PC-3 (cell line): Measurements from ENCODE around the gene TSEN2. TPM values are rescaled to one million over a fixed set of nuclear protein-coding genes. Genes with fewer than 3 reads are reported as not detected.
A peak's percentile ranks its signal among the peaks of the same experiment; 100 is the strongest.

Experiments used
- ATAC-seq: fragments of 200-7000 bp; cut with Tn5 transposase; 2 replicates; pipeline ENCODE4 v1.9.1; 2020; ENCODE audit warnings: mild to moderate bottlenecking, moderate library complexity
- BruUV-seq: library from RNA; stranded (reverse); fragments of 400-500 nt; replicated peaks from 2 replicates; lab custom pipeline; 2021; lab: Mats Ljungman, UMichigan
- CTCF ChIA-PET: fragments of 300-600 bp; sonication (Branson Sonifier 250); formaldehyde crosslinking; loops from one replicate; lab custom pipeline; 2022; ENCODE audit warnings: antibody characterized with exemption; lab: Charles Lee
- POLR2A ChIA-PET: fragments of 300-600 bp; sonication (Branson Sonifier 250); formaldehyde crosslinking; loops from one replicate; lab custom pipeline; 2022; ENCODE audit warnings: antibody characterized with exemption; ENCODE audit not compliant: unreplicated experiment; lab: Charles Lee
- DNase-seq: peaks from one replicate; pipeline ENCODE4 v3.0.0-alpha.2; 2015
- H2AFZ ChIP-seq: fragments of 300-600 bp; sonication (generic); 2 replicates; pipeline ENCODE4 v1.6.0; 2016; ENCODE audit warnings: antibody characterized with exemption, low read length
- H3F3A ChIP-seq: fragments of 300-600 bp; sonication (generic); one replicate; pipeline ENCODE4 v1.6.0; 2017; ENCODE audit warnings: antibody characterized with exemption, low read length, control low read depth, mild to moderate bottlenecking; ENCODE audit not compliant: unreplicated experiment
- H3K27ac ChIP-seq: fragments of 300-600 bp; sonication (generic); 2 replicates; pipeline ENCODE4 v1.5.1; 2016; ENCODE audit warnings: mild to moderate bottlenecking, low read length
- H3K27me3 ChIP-seq: fragments of 300-600 bp; sonication (generic); 2 replicates; pipeline ENCODE4 v1.6.1; 2016; ENCODE audit warnings: low read length, mixed read lengths
- H3K36me3 ChIP-seq: fragments of 300-600 bp; sonication (generic); 2 replicates; pipeline ENCODE4 v1.6.1; 2016; ENCODE audit warnings: low read depth, mixed run types, low read length, mixed read lengths
- H3K4me1 ChIP-seq: fragments of 300-600 bp; sonication (generic); 2 replicates; pipeline ENCODE4 v1.5.1; 2016; ENCODE audit warnings: low read length; ENCODE audit not compliant: insufficient read depth
- H3K4me2 ChIP-seq: fragments of 300-600 bp; sonication (generic); 2 replicates; pipeline ENCODE4 v1.6.0; 2016; ENCODE audit warnings: low read length
- H3K4me3 ChIP-seq: fragments of 300-600 bp; sonication (generic); 2 replicates; pipeline ENCODE4 v1.5.1; 2016; ENCODE audit warnings: mild to moderate bottlenecking, low read length, mixed read lengths
- H3K79me2 ChIP-seq: fragments of 300-600 bp; sonication (generic); 2 replicates; pipeline ENCODE4 v1.6.1; 2017; ENCODE audit warnings: low read length, mixed read lengths
- H3K9ac ChIP-seq: fragments of 300-600 bp; sonication (generic); 2 replicates; pipeline ENCODE4 v1.6.0; 2016; ENCODE audit warnings: mild to moderate bottlenecking, low read length
- H3K9me2 ChIP-seq: fragments of 300-600 bp; sonication (generic); replicated peaks from 2 replicates; pipeline ENCODE4 v1.6.1; 2016; ENCODE audit warnings: mixed run types, low read length, mixed read lengths
- H3K9me3 ChIP-seq: fragments of 300-600 bp; sonication (generic); 2 replicates; pipeline ENCODE4 v1.6.1; 2016; ENCODE audit warnings: low read length, mixed read lengths
- H4K20me1 ChIP-seq: fragments of 300-600 bp; sonication (generic); 2 replicates; pipeline ENCODE4 v1.6.1; 2016; ENCODE audit warnings: low read length, mixed read lengths
- EZH2 ChIP-seq: fragments of 300-600 bp; sonication (generic); IDR thresholded peaks from one replicate; pipeline ENCODE4 v1.6.1; 2017; ENCODE audit warnings: antibody characterized with exemption, mild to moderate bottlenecking, low read length; ENCODE audit not compliant: unreplicated experiment
- EZH2phosphoT487 ChIP-seq: fragments of 300-600 bp; sonication (generic); IDR thresholded peaks from 2 replicates; pipeline ENCODE4 v1.6.1; 2018; ENCODE audit warnings: mild to moderate bottlenecking, antibody characterized with exemption, low read length, borderline replicate concordance
- intact Hi-C: fragments of 100-400 bp; cut with micrococcal nuclease; formaldehyde crosslinking; loops from 2 replicates; pipeline ENCODE4 v1.9.0; 2023
- total RNA-seq: library from RNA; depleted of rRNA; stranded (reverse); fragments of >200 nt; gene quantifications from 2 replicates; pipeline ENCODE4 v1.2.3, GENCODE V29; 2014
- TF ChIP-seq, protein P1 (sequence below): fragments of 300-600 bp; sonication (generic); conservative IDR thresholded peaks from 2 replicates; pipeline ENCODE4 v1.5.1; 2017; ENCODE audit warnings: antibody characterized with exemption, low read depth, mild to moderate bottlenecking, low read length

TSEN2 gene
- total RNA-seq, 1 experiment from 2014 or later = 40.2 TPM

DNA sequence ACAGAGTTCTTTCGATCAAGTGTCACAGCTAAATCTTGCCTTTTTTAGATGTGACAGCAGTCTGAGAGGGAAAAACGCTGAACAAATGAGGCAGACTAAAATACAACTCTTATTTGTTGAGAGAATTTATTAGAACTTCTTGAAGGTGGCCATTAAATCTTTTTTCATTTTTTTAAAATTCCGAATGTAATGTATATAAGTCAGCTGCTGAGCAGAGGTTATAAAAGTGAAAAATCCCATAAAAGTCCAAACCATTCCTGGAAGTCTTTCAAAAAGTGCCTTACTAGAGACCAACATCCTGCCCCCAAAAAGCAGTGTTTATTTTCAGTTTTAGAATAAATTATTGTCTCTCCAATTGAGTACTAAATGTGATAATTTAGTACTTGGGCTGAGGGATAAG lies 3.1 kb downstream of the TSEN2 start:
- Histone ChIP-seq H3K36me3 (peaks cover 36% of the 10 kb centered on the region; the same call in 1 of the 2 replicates), H3K9me3 (no peaks in the 10 kb centered on the region), H2AFZ (no peak overlapping the region), H4K20me1 (no peaks in the 10 kb centered on the region), H3K9me2 (no peaks in the 10 kb centered on the region), H3K27me3 (no peaks in the 10 kb centered on the region), H3K27ac (no peak overlapping the region), H3K9ac (no peak overlapping the region), H3K79me2 (peaks cover 75% of the 10 kb centered on the region), H3F3A (no peaks in the 10 kb centered on the region), H3K4me2 (peak overlapping the region; percentile 54; the same call in 1 of the 2 replicates), H3K4me1 (peaks cover 43% of the 10 kb centered on the region), H3K4me3 (no peak overlapping the region)
- ChIA-PET CTCF (no interaction called here), POLR2A (no interaction called here)
- no TSS peak for BruUV-seq
- TF ChIP-seq, protein P1, sequence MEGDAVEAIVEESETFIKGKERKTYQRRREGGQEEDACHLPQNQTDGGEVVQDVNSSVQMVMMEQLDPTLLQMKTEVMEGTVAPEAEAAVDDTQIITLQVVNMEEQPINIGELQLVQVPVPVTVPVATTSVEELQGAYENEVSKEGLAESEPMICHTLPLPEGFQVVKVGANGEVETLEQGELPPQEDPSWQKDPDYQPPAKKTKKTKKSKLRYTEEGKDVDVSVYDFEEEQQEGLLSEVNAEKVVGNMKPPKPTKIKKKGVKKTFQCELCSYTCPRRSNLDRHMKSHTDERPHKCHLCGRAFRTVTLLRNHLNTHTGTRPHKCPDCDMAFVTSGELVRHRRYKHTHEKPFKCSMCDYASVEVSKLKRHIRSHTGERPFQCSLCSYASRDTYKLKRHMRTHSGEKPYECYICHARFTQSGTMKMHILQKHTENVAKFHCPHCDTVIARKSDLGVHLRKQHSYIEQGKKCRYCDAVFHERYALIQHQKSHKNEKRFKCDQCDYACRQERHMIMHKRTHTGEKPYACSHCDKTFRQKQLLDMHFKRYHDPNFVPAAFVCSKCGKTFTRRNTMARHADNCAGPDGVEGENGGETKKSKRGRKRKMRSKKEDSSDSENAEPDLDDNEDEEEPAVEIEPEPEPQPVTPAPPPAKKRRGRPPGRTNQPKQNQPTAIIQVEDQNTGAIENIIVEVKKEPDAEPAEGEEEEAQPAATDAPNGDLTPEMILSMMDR = no peak
- TF ChIP-seq EZH2 (no peak), EZH2phosphoT487 (no peak)
- intact Hi-C loops = loop anchor here (10.0 kb wide), 1 partner anchor 407 kb away; no protein-coding TSS in a partner anchor
- DNase-seq = no peak
- no peak for ATAC-seq

DNA sequence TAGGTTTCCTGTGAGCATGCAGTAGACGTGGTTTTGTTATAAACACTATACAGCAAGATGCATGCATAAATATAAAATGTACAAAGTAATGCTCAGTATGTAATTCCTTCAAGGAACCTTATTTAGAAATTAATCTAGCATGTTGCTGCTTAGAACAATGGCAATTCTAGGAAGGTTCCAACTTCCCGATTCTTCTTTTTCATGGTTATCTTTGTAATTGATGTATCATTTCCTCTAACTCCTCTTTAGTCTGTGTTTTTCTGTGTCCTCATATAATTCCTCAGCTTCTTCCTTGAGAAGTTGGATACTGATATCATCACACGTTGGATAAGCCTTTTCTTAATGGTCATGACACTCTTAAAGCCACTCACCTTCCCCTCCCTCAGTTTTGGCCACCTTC lies 3.5 kb downstream of the TSEN2 start:
- intact Hi-C loops = loop anchor here (10.0 kb wide), 1 partner anchor 407 kb away; no protein-coding TSS in a partner anchor
- Histone ChIP-seq H3F3A (no peaks in the 10 kb centered on the region), H3K4me1 (peaks cover 39% of the 10 kb centered on the region), H3K9me2 (no peaks in the 10 kb centered on the region), H3K79me2 (peaks cover 75% of the 10 kb centered on the region), H3K4me3 (no peak overlapping the region), H3K36me3 (peaks cover 36% of the 10 kb centered on the region; the same call in 1 of the 2 replicates), H4K20me1 (no peaks in the 10 kb centered on the region), H2AFZ (no peak overlapping the region), H3K4me2 (0 out of 2 replicates have a peak overlapping the region, but pooled peaks have one; percentile 10), H3K9ac (no peak overlapping the region), H3K27ac (no peak overlapping the region), H3K9me3 (no peaks in the 10 kb centered on the region), H3K27me3 (no peaks in the 10 kb centered on the region)
- ATAC-seq (no peak), DNase-seq (no peak)
- ChIA-PET POLR2A (no interaction called here), CTCF (interaction anchor here (0.7 kb wide), 1 partner anchor 91 kb away, joined by 3 read pairs; no protein-coding TSS in a partner anchor)
- TF ChIP-seq EZH2phosphoT487 (no peak), EZH2 (no peak)
- TF ChIP-seq, protein P1 = no peak
- no TSS peak for BruUV-seq

- H3K27ac ChIP-seq = no peak overlapping the region
- H3K9ac ChIP-seq = no peak overlapping the region
- peaks cover 26% of the 10 kb centered on the region for H3K4me1 ChIP-seq
- H3K4me2 ChIP-seq = no peak overlapping the region
- H2AFZ ChIP-seq = no peak overlapping the region
- POLR2A ChIA-PET = no interaction called here
- no peak for ATAC-seq
- no peaks in the 10 kb centered on the region for H3K27me3 ChIP-seq
- CTCF ChIA-PET = no interaction called here
- BruUV-seq = no TSS peak
- H3F3A ChIP-seq = no peaks in the 10 kb centered on the region
- H3K9me3 ChIP-seq = no peaks in the 10 kb centered on the region
- peaks cover 44% of the 10 kb centered on the region; the same call in 1 of the 2 replicates for H3K36me3 ChIP-seq
- H3K9me2 ChIP-seq = no peaks in the 10 kb centered on the region
- H3K4me3 ChIP-seq = no peak overlapping the region
- no peak for TF ChIP-seq EZH2
- no peak for TF ChIP-seq EZH2phosphoT487
- TF ChIP-seq, protein P1 = no peak
- DNase-seq = no peak
- intact Hi-C loops = loop anchor here (10.0 kb wide), 1 partner anchor 405 kb away; no protein-coding TSS in a partner anchor
- H3K79me2 ChIP-seq = peaks cover 66% of the 10 kb centered on the region
- no peaks in the 10 kb centered on the region for H4K20me1 ChIP-seq
Measured at GRCh38 chr3:12489368-12489767, 5.1 kb downstream of the TSEN2 start.
